Femur (tissue), 1 donor: ENCODE data around the gene TBP.
"Not testable (repeated sequence)": the region's sequence is repeated elsewhere in the genome, so short reads cannot be mapped to it uniquely, and the experiment has no call there.

Source experiments
- DNase-seq: peaks from one replicate; pipeline ENCODE4 v3.0.0-alpha.2; 2017

Gene TBP

DNA sequence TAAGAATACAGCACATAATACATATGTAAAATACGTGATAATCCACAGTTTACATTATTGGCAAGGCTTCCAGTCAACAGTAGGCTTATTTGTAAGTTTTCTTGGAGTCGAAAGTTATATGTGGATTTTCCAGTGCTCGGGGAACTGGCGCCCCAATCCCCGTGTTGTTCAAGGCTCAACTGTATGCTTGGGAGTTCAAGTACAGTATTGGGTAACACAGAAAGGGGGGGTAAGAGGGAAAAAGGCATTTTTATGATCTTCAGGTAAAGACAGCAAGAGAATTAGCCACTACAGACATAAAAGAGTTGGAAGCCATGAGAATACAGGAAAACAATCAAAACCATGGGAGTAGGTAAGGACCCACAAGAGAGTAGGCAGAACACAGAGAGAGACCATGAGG lies 17.5 kb upstream of the TBP start:
- no peak for DNase-seq

DNA sequence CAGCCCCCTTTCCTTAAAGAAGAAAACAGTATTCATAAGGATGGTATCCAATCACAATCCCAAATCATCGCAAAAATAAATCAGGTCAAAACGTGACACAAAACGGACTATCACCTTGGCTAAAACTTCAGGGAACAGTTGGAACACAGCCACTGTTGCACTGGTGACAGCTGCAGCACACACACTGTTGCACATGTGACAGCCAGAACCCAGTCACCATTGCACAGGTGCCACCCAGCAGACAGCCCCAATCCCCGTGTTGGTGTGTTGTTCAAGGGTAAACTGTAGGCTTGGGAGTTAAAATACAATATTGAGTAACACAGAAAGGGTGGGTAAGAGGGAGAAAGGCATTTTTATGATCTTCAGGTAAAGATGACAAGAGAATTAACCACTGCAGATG lies 16.8 kb upstream of the TBP start:
- no peak for DNase-seq

- no peak for DNase-seq
Measured at GRCh38 chr6:170542031-170542719, 12.0 kb upstream of the TBP start.

GRCh38 chr6:170545405-170545804 lies 8.8 kb upstream of the TBP start:
- no peak for DNase-seq

- peak; percentile 97 for DNase-seq
Measured at GRCh38 chr6:170552765-170553533, 1.2 kb upstream of the TBP start, which contains the start of gene PSMB1. PSMB1 (minus strand) TSS chr6:170553307; CDS start chr6:170553242, 65 bp downstream.

DNA sequence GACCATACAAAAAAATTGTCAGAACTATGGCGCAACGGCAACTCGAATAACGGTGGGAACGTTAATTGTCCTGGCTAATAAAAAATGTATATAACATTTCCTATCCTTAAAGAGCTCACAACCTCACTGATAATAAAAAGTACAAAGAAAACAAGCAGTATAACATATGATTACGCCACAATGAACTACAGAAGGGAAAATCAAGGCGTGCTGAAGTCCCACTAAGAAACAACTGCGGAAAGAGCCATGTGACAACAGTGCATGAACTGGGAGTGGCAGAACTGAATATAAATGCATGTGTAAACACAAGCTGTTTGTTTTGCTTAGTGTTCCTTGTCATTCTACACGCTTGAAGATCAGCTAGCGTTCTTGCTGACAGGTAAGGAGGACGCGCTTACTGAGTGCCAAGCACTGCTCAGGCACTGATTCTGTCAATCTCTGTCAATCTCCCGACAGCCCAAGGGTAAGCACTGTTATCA lies 596 bp upstream of the TBP start:
- DNase-seq, result no peak

DNA sequence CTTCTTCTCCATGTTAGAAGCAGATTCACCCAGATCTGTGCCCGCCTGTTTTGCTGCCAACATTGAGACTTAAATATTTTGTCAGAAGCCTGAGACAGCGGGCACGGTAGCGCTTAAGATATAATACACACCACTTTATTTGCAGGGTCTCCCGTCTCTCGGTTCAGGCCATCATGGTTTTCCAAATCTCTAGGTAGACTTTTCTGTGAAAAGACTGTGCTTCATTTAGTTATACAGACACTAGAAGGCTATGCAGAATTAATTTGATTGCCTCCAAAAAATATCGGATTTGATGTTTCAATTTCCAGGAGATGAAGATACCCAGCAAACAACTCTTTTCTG lies 598 bp downstream of the TBP start:
- no peak for DNase-seq

GRCh38 chr6:170555305-170555704 lies 1.1 kb downstream of the TBP start:
- no peak for DNase-seq

DNA sequence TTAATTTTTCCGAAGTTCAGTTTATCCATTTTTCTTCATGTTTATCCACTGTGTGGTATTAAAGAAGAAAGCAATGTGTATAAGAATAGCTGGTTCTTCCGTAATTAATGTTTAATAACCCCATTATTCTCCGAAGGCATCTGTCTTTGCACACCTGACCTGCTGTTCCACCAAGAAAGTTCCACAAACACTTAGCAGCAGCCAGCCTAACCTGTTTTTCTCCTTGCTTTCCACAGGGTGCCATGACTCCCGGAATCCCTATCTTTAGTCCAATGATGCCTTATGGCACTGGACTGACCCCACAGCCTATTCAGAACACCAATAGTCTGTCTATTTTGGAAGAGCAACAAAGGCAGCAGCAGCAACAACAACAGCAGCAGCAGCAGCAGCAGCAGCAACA lies 7.4 kb downstream of the TBP start:
- no peak for DNase-seq

GRCh38 chr6:170564936-170565530 lies 10.9 kb downstream of the TBP start:
- DNase-seq, result no peak

GRCh38 chr6:170572704-170573466 lies 18.7 kb downstream of the TBP start:
- no peak for DNase-seq

DNA sequence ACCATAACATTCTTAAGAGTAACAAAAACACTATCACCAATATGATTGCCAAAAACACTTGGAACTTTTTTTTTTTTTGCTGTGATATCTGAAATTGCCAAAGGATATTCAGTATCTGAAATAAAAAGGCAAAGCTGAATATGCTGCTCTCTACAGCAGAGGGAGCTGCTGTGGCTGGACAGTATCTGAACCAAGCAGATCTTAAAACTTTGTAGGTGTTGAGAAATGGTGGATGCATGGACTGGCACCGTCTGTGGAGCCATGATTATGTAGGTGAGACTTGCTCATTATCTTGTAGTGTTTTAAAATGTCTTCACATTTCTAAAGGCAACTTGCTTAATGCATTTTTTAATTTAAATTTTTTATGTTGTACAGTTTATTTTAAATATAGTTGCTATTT lies 21.1 kb downstream of the TBP start:
- no peak for DNase-seq

DNA sequence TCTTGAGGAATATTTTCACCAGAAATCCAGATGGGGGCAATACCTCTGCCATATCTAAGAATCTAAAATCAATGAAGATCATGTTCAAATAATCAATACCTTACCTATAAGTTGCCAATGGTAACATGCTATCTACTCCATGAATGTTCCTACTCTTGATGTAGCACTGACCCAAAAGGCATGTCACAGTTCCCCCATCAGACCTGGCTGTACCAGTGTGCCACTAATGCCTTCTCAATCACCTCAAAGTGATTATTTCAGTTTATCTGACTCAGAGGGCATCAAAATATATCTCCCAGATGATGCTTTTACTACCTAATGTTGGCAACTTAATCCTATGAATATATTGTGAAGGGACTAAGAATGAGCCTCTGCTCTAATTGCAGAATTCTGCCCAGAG lies 24.7 kb downstream of the TBP start:
- no peak for DNase-seq

DNA sequence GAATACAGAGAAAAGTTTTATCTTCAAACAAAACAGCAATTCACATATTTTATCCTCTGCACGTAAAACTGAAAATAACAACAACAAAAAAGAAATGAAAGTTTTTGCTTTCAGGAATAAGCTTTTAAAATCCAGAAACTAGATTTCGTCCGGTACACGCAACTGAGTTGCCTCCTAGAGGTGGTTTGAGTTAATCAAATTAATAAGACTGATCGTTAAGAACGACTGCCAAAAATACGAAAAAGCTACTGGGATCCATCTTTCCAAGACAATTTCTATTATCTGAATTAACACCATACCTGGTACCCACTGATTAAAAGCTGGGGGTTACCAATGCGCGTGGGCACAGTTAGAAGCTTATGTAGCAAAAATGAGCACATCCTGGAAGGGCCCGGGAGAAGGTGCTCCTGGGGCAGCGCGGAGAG lies 29.6 kb downstream of the TBP start:
- DNase-seq, result no peak

- DNase-seq, result peak; percentile 95
Measured at GRCh38 chr6:170584181-170584953, 30.2 kb downstream of the TBP start, which contains the start of gene PDCD2. PDCD2 (minus strand) TSS chr6:170584637; CDS start chr6:170584581, 56 bp downstream.

DNA sequence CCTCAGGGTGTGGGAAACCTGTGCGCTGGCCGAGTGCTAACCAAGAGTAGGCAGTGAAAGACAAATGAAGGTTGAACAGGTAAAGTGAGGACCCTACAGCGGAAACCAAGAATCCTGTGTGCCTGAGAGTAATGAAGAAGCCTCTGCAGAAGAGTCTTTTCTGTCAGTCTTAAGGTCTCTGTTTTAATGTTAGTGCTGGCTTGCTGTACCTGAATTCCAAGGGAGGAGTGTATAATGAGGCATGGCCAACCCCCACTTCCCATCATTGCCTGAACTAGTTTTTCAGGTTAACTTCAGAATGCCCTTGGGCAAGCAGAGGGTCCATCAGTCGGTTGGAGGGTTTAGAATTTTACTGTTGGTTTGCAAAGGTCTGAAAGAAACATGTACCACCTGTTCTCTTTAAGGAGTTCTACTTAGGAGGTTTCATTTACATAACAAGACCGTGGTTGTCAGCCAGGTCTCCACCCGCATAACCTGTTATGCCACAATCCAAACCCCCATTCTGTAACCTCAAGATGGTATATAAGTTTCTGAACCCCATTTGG lies 30.9 kb downstream of the TBP start:
- no peak for DNase-seq

GRCh38 chr6:170590725-170591124 lies 36.6 kb downstream of the TBP start:
- no peak for DNase-seq

GRCh38 chr6:170596426-170596825 lies 42.3 kb downstream of the TBP start:
- no peak for DNase-seq

- no peak for DNase-seq
Measured at GRCh38 chr6:170597278-170597677, 43.1 kb downstream of the TBP start.

- DNase-seq, result no peak
Measured at GRCh38 chr6:170605574-170606259, 51.5 kb downstream of the TBP start.

GRCh38 chr6:170609225-170609624 lies 55.1 kb downstream of the TBP start:
- DNase-seq, result not testable (repeated sequence)
